ENCODE results near the gene KLHL9.

DNA sequence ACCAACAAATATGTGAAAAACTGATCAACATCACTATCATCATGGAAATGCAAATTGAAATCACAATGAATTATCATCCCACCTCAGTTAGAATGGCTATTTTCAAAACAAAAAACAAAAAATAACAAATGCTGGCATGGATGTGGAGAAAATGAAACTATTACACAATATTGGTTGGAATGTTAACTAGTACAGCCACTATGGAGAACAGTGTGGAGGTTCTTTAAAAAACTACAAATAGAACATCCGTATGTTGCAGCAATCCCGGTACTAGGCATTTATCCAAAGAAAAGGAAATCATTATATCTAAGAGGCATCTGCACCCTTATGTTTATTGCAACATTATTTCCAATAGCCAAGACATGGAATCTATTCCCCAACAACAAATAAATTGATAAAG, 21.1 kb downstream of the KLHL9 start:
- TF ChIP-seq, protein P1, sequence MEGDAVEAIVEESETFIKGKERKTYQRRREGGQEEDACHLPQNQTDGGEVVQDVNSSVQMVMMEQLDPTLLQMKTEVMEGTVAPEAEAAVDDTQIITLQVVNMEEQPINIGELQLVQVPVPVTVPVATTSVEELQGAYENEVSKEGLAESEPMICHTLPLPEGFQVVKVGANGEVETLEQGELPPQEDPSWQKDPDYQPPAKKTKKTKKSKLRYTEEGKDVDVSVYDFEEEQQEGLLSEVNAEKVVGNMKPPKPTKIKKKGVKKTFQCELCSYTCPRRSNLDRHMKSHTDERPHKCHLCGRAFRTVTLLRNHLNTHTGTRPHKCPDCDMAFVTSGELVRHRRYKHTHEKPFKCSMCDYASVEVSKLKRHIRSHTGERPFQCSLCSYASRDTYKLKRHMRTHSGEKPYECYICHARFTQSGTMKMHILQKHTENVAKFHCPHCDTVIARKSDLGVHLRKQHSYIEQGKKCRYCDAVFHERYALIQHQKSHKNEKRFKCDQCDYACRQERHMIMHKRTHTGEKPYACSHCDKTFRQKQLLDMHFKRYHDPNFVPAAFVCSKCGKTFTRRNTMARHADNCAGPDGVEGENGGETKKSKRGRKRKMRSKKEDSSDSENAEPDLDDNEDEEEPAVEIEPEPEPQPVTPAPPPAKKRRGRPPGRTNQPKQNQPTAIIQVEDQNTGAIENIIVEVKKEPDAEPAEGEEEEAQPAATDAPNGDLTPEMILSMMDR (IDR thresholded peaks at IDR 0.05), result no peak
- TF ChIP-seq ZFX (IDR thresholded peaks at IDR 0.05; ENCODE audit: borderline replicate concordance), result no peak
